HG03025 (cell line): ENCODE results near the gene CCDC187.

Source experiments
- ATAC-seq: cut with Tn5 transposase; IDR thresholded peaks from one replicate; pipeline ENCODE4 v1.9.1; 2021; ENCODE audit warnings: mild to moderate bottlenecking, moderate library complexity; ENCODE audit not compliant: unreplicated experiment, low FRiP score

Gene CCDC187

DNA sequence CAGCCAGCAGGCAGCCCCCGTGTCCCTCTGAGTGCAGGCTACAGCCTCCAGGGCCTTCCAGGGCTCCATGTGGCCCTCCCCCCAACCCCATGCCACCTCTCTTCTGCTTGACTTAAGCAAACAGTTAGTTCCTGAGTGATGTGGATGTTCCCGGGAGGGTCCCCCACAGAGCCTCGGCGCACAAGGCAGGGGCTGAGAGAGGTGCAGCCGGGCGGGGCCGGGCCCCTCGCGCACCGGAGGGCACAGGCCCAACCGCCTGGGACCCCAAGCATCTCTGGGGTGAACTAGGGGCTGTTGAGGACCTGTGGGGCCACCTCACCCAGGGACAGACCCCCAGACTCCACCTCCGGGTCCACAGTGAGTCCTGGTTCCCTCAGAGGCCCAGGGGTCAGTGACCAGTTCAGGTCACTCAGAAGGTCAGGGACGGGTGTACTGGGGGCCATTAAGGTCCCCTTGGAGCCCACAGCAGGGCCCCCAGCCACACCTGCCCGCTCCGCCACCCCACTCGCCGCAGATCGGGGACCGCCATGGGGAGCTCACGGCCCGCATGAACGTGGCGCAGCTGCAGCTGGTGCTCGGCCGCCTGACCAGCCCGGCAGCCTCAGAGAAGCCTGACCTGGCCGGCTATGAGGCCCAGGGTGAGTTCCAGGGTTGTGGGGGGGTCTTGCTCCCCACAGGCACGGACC, 36.6 kb upstream of the CCDC187 start:
- no peak for ATAC-seq

DNA sequence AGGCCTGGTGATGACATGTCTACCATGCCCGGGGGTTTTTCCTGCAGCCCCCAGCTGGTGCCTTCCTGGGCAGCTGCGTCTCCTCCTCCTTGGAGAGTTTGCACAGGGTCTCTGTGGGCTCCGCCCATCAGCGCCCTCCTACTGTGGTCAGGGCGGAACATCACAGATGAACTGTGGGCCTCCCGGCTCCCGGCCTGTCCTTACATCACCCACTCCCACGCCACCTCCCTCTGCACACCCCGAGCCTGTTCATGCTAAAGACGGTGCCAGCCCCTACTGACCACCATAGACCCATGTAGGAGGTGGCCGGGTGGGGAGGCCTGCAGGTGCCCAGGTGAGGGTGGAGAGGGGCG, 36.0 kb upstream of the CCDC187 start:
- no peak for ATAC-seq

DNA sequence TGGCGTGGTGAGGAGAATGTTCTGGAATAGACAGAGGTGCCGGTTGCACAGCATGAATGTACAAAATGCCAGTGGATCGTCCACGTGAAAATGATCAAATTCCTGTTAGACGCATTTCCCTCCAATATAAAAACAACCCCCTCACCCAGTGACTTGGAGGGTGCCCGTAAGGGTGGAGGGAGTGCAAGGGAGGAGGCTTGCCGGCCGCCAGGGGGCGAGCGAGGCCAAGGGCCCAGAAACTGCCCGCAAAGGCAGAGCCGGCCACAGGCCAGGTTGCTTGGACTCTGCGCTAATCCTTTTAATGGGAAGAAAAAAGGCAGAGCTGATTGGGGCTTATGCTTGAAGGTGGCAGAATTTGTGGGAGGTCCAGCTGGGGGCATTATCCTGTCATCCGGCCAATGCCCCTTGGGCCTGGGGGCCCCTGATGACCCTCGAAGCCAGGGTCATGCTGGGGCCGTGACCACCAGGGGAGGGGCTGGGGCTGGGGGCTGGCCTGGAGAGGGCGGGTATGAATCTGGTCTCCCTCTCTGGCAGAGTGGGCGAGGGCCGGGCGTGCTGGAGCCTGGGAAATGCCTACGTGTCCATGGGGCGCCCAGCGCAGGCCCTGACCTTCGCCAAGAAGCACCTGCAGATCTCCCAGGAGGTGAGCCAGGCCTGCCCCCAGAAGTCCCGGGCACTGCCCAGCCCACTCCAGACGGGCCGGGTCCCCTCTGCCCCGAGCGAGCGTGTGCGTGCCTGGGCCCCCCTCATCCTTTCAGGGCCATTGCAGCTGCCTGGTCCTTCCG, 35.5 kb upstream of the CCDC187 start:
- ATAC-seq: no peak

DNA sequence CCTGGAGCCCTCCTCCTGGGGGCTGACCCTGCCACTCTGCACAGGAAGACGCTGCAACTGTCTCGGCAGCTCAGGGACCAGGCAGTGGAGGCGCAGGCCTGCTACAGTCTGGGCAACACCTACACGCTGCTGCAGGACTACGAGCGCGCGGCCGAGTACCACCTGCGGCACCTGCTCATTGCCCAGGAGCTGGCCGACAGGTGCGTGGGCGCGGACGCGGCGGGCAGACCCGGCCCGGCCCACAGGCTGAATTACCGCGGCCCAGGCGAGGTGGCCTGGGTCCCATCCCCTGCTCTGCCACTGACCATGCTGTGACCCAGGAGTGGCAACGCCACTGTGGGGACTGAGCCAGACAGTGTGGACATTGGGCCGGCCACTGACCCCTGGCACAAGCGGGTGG, 34.6 kb upstream of the CCDC187 start:
- ATAC-seq: no peak

DNA sequence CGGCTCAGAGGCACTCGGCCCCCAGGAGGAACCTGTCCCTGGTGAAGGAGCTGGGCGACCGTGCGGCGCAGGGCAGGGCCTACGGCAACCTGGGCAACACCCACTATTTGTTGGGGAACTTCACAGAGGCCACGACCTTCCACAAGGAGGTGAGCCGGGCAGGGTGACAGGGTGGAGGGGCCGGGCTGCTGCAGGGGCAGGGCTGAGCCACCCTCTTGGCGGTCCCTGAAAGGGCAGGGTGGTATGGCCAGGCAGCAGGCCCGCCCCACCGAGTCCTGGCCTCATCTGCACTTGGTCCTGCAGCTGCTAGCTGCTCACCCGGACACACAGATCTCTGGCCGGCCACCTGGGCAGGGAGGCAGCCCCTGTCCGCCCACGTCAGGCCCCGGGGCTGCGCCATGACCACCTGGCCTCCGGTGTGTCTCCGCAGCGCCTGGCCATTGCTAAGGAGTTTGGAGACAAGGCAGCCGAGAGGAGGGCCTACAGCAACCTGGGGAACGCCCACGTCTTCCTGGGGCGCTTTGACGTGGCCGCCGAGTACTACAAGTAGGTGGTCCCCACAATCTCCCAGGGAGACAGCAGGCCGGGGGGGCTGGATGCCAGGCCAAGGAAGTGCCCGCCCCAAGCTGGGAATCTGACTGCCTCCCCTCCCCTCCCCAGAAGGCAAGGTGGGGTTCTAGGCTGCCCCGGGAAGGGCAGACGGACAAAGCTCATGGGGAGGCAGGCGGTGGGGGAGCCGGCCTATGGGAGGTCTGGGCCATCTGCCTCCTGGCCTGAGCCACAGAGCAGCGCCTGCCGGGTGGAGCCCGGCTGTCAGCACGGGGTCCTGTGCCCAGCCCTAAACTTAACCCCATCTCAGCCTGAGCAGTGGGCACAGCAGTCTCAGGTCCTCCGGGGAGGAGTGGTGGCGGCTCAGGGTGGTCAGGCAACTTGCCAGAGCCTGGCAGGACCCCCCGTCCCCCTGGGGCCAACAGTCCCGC, 33.8 kb upstream of the CCDC187 start:
- ATAC-seq: no peak

DNA sequence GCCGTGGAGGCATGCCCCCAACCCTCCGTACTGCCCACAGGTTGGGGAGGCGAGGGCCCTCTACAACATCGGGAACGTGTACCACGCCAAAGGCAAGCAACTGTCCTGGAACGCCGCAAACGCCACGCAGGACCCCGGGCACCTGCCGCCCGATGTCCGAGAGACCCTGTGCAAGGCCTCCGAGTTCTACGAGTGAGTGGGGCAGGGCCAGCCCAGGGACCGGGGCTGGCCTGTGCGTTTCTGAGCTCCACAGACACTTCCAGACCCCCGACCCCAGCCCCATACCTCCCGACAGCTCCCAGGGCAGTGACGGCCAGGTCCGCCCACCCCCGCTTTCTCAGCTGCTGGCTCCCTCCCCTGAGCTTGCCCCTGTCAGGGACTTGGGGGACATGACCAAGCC, 33.0 kb upstream of the CCDC187 start:
- ATAC-seq: no peak

DNA sequence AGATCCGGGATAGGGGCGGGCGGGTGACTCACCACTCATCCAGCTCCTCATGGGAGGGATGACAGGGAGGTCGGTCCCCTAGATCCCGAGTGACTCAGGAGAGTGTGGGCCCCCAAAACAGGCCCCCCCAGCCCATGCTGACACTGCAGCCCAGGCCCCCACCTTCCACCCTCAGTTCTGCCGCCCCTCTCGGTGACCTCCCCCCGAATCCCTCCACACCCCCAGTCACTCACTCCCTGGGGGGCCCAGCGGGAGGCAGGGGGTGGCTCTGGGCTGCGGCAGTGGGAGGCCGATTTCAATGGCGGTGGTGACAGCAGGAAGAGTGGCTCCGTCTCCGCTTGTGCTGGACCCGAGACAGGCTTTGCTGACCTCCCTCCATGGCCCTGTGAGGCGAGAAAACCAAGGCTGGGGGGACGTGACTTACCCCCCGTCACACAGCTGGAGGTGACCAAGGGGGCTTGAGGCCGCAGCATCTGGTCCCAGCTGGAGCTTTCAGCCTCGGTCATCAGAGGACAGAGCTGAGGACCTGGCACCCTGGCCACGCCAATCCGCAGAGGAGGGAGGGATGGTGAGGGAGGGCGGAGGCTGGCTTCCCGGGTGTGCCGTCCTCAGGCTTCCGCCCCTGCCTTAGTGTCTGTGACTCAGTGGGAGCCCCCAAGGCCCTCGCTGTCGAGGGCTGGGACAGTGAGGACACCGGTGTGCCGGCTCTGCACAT, 32.4 kb upstream of the CCDC187 start:
- no peak for ATAC-seq

DNA sequence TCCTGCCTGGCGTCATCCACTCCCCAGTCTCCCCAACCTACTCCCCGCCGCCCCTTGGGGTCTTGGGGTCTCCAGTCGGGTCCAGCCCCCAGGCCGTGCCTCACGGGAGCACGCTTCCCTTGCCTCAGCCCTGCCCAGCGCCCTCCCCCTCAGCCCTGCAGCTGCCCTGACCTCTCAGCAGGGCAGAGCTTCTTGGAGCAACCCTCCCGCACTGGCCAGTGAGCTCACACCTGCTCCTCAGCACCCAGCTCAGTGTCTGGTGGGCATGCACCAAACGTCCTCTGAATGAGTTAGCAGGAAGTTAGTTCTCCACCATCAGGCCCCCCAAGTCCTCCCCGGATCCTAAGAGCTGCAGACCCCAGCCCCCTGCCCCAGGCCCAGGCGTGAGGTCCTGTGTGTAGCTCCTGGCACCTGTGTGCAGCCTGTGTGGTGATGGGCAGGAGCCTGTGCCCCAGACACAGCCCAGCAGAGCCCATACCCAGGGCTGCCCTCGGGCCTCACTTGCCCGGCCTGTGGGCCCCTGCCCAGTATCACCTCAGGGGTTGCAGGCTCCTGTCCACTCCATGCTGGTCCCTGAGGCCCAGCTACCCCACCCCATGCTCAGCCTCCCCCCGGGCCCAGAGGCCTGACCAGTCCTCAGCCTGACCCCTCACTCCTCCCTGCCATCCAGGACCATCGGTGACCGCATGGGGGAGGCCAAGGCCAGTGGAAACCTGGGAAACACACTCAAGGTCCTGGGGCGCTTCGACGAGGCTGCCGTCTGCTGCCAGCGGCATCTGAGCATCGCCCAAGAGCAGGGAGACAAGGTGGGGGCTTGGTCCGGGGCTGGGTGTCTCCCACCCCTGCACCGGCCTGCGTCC, 31.6 kb upstream of the CCDC187 start:
- no peak for ATAC-seq

DNA sequence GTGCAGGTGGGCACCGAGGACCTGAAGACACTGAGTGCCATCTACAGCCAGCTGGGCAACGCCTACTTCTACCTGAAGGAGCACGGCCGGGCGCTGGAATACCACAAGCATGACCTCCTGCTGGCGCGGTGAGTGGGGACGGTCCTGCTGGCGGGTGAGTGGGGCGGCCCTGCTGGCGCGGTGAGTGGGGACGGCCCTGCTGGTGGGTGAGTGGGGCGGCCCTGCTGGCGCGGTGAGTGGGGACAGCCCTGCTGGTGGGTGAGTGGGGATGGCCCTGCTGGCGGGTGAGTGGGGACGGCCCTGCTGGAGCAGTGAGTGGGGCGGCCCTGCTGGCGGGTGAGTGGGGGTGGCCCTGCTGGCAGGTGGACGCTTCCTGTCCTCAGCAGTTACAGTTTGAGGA, 30.6 kb upstream of the CCDC187 start:
- no peak for ATAC-seq

DNA sequence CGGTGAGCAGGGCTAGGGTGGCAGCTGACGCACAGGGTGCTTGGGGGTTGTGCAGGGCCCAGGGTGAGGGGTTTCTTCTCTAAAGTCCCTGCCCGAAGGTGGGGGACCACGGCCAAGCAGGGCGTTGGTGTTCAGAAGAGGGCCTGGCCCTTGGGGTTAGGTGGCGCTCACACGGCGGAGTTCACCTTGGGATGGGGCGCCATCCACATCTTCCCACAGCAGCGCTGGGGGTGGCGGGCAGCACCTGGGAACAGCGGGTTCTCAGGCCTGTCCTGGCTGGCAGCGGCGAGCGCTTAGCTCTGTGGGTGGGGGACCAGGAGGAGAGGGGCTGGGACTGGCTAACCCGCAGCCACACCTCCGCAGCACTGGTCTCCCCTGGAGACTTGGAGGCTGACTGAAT, 29.6 kb upstream of the CCDC187 start:
- ATAC-seq: no peak

DNA sequence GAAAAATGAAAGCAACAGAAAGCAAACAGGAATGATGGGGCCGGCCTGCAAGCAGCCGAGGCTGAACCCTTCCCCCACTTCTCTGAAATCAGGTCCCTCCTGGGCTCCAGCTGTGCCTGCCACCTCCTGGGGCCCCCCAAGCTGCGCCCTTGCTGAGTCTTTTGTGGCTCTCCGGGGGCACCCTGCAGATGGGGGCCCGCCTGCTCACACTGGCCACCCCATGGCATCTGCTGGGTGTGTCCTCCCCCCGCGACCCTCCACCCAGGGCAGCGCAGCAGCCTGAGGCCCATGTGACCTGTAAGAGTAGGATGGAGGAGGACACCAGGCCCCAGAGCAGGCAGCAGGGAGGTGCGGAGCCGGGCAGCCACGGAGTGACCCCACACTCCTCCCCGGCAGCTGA, 29.2 kb upstream of the CCDC187 start:
- ATAC-seq: no peak

DNA sequence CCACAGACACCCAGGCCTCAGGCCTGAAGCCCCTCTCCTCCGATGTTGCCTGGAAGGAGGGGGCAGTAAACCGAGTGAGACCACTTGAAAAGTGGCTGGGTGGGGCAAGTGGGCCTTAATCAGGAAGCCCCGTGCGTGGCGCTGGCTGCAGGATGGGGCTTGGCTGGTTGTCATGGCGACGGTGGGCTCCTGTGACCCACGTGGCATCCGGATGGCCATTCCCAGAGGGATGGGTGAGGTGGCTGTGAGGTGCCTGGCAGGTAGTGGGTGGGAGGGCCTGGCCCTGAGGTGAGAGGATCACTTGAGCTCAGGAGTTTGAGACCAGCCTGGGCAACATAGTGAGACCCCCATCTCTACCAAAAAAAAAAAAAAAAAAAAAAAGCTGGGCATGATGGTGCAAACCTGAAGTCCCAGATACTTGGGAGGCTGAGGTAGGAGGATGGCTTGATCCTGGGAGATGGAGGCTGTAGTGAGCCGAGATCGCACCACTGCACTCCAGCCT, 28.6 kb upstream of the CCDC187 start:
- ATAC-seq: no peak

DNA sequence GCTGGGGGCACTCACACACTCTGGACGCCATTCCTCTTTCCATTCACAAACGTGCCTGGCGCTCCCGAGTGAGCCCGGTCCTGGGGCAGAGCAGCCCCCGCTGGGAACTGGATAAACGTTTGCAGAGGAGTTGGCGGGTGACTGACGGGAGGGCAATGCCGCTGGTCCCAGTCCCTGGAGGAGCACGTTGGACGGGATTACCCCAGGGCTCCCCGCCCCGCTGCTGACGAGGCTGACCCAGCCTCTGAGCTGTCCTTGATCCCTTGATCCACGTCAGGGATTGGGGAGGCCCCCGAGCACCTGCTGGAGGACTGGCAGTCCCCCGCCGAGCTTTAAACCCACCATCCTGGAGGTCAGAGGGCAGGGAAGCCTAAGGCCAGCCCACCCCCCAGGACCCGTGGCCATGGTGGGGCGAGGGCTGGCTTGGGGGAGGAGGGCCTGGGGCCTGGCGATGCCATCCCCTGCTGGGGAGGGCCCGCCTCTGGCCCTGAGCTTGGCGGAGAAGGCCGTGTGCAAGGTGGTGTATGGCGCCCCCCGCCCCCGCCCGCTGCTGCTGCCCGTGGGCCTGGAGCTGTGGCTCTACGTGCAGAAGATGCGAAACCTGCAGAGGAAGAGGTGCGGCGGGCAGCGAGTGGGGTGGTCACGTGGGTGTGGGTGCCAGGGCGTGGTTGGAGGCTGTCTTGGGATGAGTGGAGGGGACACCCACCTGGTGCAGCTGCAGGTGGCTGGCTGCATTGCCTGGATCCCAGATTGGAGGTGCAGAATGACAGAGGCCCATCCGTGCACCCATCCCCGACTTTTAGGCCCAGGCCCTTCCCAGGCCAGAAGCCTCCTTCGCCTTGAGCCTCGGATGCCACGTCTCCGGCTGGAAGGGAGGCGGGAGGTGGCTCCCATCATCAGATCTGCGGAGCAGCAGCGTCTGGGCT, 27.9 kb upstream of the CCDC187 start:
- ATAC-seq: no peak

DNA sequence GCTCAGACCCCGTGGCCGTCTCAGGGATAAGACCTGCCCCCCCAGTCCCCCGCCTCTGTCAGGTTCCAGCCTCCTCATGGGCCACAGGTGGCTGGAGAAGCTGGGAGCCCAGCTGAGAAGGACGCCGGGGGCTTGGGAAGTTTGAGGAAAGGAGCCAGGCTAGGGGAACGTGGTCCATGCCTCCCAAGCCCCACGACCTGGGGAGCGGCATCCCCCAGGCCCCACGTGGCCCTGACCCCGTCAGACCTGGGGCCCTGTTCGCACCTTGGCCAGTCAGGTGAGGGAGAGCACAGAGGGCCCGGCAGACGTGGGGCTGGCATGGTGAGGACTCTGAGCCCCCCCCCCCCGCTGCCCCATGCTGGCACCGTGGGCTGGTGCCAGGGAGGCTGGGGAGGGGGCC, 27.1 kb upstream of the CCDC187 start:
- ATAC-seq: no peak

DNA sequence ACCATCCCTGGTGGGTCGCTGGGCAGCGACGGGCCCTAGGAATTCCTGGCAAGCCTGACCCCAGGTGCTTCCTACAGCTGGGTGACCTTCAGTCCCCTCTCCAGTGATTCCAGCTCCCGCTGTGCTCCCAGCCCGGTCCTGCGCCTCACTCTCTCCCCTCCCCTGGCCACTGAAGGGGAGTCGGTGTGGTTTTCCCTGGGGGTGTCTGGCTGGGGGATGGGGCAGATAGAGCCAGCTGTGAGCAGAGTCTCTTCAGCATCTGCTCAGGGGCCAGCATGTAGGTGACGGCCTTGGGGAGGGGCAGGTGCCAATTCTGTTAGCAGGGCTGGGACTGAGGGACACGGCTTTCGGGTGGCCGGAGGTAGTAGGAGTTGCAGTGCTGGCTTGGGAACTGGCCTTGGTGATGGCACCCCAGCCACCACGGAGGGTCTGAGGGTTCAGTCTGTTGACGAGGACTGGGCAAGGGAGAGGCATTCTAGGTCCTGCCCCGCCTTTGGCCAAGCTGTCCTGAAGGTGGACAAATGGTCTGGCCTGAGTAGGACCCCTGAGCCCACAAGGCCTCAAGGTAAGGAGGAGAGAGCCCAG, 26.6 kb upstream of the CCDC187 start:
- ATAC-seq: no peak

DNA sequence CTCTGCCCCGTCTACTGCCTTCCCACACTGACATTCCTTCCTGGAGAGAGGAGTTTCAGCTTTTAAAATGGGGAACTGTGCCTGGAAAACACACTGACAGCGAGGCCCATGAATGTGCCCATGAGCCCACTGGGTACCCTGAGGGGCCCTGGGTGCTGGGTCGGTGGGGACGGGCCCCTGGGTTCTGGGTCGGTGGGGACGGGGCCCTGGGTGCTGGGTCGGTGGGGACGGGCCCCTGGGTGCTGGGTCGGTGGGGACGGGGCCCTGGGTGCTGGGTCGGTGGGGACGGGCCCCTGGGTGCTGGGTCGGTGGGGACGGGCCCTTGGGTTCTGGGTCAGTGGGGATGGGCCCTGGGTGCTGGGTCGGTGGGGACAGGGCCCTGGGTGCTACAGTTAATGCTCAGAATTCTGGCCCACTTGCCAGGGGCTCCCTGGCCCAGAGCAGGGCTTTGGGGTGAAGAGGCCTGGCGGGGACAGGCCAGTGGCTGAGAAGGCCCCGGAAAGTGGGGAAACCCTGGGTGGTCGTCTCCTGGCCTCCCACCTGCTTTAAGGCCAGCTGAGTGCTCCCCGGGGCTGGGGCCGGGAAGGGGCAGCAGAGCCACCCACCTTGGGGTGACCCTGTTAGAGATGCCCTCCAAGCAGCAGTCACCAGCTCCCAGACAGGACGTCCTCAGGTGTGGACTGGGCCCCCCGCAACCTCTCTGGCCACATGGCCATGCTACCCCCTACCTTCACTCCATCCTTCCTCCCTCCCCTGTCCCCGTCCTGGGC, 25.9 kb upstream of the CCDC187 start:
- ATAC-seq: no peak

DNA sequence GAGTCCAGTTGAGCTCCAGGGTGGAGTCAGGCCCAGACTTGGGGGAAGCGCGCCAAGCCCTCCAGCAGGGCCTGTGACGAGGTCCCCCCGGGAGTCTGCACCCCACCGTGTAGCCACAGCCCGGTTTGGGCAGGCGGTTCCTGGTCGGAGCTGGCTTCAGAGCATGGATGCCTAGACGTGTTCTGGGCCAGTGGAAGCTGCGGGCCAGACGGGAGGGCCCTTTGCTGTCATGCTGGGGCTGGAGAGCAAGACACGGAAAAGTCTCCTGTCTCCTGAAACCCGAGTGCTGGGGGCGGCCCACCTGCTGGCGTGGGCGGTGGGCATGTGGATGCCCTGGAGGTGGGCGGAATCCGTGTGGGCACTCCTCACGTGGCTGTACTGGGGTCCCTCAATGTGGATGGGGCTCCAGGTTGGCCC, 25.3 kb upstream of the CCDC187 start:
- ATAC-seq: no peak
